Stomach (tissue), 4 donors: Measurements from ENCODE around the gene QPRT.

Experiments used
- CTCF ChIP-seq, 7 experiments: fragments of 450-650 bp in 4 of 7; fragments of 200-600 bp in 3 of 7; sonication (generic) in 3 of 7; IDR thresholded peaks; one replicate each; pipeline ENCODE4 v1.5.1; 2016 to 2019; ENCODE audit warnings: antibody characterized with exemption in 7 of 7, control low read depth in 2 of 7, mild to moderate bottlenecking in 1 of 7
- POLR2A ChIP-seq, 4 donors: fragments of 450-650 bp; IDR thresholded peaks; one replicate each; pipeline ENCODE4 v1.6.1; 2016; ENCODE audit warnings: antibody characterized with exemption in 4 of 4, control low read depth in 2 of 4, mild to moderate bottlenecking in 1 of 4, moderate library complexity in 1 of 4

DNA sequence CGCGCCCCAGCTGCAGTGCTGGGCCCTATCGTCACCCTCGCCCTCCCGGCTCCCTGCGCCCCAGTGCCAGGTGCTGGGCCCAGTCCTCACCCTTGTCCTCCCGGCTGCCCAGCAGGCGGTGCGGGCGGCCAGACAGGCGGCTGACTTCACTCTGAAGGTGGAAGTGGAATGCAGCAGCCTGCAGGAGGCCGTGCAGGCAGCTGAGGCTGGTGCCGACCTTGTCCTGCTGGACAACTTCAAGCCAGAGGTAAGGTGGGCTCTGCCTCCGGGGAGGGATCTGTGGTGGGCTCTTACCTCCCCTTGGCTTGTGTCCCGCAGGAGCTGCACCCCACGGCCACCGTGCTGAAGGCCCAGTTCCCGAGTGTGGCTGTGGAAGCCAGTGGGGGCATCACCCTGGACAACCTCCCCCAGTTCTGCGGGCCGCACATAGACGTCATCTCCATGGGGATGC, 17.9 kb downstream of the QPRT start:
- TF ChIP-seq CTCF (IDR thresholded peaks at IDR 0.05) = no peak
- TF ChIP-seq POLR2A (IDR thresholded peaks at IDR 0.05) = no peak
